ENCODE results near the gene SSRP1.

DNA sequence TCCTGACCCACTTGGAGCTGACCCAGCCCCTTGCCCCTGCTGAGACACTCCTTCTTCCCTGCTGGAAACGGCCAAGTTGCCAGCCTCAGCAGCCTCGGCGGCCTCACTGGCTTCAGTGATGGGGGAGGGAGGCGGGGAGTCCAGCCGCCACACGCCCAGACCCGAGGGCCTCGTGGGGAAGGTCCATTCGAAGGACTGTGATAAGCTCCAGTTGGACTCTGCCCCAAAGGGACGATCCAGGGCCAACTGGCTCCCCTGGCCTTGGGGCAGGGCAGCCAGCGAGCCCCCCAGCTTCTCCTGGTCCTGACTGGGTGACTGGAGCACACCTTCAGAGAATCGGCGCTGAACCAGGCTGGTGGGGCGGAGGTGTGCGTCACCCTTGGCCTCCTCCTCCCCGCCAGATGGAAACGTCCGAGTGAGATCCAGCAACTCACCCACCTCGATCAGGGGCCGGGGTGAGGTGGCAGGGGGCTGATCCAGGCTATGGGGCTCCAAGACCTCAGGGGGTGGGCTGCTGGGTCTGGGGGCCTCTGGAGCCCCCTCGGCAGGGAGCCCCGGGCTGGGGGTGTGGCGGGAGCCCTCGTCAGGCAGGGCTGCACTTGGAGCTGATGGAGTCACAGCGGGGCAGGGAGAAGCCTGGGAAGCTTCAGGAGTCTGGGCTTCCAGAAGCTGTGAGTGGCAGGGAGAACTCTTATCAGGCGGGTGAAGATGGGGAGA is 22.5 kb downstream of the SSRP1 start:
- TF ChIP-seq, protein P1, sequence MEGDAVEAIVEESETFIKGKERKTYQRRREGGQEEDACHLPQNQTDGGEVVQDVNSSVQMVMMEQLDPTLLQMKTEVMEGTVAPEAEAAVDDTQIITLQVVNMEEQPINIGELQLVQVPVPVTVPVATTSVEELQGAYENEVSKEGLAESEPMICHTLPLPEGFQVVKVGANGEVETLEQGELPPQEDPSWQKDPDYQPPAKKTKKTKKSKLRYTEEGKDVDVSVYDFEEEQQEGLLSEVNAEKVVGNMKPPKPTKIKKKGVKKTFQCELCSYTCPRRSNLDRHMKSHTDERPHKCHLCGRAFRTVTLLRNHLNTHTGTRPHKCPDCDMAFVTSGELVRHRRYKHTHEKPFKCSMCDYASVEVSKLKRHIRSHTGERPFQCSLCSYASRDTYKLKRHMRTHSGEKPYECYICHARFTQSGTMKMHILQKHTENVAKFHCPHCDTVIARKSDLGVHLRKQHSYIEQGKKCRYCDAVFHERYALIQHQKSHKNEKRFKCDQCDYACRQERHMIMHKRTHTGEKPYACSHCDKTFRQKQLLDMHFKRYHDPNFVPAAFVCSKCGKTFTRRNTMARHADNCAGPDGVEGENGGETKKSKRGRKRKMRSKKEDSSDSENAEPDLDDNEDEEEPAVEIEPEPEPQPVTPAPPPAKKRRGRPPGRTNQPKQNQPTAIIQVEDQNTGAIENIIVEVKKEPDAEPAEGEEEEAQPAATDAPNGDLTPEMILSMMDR (conservative IDR thresholded peaks at IDR 0.05), result no peak
- TF ChIP-seq EZH2 (IDR thresholded peaks at IDR 0.05; ENCODE audit: low read depth), result no peak
